Suprapubic skin (tissue), 3 donors: ENCODE data around the gene NCBP2.

ENCODE experiments used
- EP300 ChIP-seq: sonication (generic); formaldehyde crosslinking; IDR thresholded peaks from one replicate; pipeline ENCODE4 v1.6.1; 2017; ENCODE audit warnings: antibody characterized with exemption
- TF ChIP-seq, protein P1 (sequence below), 2 donors: fragments of 200-600 bp in 1 of 2; fragments of 450-650 bp in 1 of 2; sonication (generic) in 1 of 2; IDR thresholded peaks; one replicate each; pipeline ENCODE4 v1.5.1; 2016 to 2019; ENCODE audit warnings: antibody characterized with exemption in 2 of 2, mild to moderate bottlenecking in 1 of 2, moderate library complexity in 1 of 2

DNA sequence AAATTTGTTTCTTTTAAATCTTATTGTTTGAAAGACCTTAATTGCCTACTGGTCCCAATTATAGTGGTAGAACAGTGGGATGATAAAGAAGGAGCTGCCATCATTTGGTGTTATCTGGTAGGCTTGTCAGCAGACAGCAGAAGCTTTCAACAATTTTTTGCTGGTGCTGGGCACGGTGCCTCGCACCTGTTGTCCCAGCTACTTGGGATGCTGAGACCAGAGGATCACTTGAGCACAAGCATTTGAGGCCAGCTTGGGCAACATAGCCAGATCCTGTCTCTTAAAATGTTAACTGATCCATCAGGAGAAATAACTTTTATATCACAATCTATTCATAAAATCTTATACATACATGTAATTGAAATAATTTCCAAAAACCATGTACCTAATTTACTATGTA, 38.6 kb downstream of the NCBP2 start:
- TF ChIP-seq EP300, result no peak
- TF ChIP-seq, protein P1, sequence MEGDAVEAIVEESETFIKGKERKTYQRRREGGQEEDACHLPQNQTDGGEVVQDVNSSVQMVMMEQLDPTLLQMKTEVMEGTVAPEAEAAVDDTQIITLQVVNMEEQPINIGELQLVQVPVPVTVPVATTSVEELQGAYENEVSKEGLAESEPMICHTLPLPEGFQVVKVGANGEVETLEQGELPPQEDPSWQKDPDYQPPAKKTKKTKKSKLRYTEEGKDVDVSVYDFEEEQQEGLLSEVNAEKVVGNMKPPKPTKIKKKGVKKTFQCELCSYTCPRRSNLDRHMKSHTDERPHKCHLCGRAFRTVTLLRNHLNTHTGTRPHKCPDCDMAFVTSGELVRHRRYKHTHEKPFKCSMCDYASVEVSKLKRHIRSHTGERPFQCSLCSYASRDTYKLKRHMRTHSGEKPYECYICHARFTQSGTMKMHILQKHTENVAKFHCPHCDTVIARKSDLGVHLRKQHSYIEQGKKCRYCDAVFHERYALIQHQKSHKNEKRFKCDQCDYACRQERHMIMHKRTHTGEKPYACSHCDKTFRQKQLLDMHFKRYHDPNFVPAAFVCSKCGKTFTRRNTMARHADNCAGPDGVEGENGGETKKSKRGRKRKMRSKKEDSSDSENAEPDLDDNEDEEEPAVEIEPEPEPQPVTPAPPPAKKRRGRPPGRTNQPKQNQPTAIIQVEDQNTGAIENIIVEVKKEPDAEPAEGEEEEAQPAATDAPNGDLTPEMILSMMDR (IDR thresholded peaks at IDR 0.05), result no peak
